T-helper 2 cell treated with Interferon-gamma antibody and Interleukin-4, amounts not matched to agents 5 μg/mL and 100 μg/mL, for 36 hours (primary cell): ENCODE data around the gene PCDHB1.

ENCODE experiments used
- DNase-seq: peaks from one replicate; pipeline ENCODE4 v3.0.0; 2021; ENCODE audit warnings: low spot score
- H3K27ac Mint-ChIP-seq: one replicate; pipeline ENCODE4 v1.8.0; 2021; ENCODE audit warnings: mild to moderate bottlenecking, mixed read lengths
- H3K27me3 Mint-ChIP-seq: one replicate; pipeline ENCODE4 v1.8.0; 2021; ENCODE audit warnings: low read depth, mixed read lengths
- H3K36me3 Mint-ChIP-seq: one replicate; pipeline ENCODE4 v1.8.0; 2021; ENCODE audit warnings: low read depth, mixed read lengths
- H3K4me1 Mint-ChIP-seq: one replicate; pipeline ENCODE4 v1.8.0; 2021; ENCODE audit warnings: low read depth, mixed read lengths
- H3K4me3 Mint-ChIP-seq: one replicate; pipeline ENCODE4 v1.8.0; 2022; ENCODE audit warnings: mild to moderate bottlenecking, moderate library complexity, mixed read lengths
- H3K9me3 Mint-ChIP-seq: one replicate; pipeline ENCODE4 v1.8.0; 2021; ENCODE audit warnings: mixed read lengths

The PCDHB1 gene, protein sequence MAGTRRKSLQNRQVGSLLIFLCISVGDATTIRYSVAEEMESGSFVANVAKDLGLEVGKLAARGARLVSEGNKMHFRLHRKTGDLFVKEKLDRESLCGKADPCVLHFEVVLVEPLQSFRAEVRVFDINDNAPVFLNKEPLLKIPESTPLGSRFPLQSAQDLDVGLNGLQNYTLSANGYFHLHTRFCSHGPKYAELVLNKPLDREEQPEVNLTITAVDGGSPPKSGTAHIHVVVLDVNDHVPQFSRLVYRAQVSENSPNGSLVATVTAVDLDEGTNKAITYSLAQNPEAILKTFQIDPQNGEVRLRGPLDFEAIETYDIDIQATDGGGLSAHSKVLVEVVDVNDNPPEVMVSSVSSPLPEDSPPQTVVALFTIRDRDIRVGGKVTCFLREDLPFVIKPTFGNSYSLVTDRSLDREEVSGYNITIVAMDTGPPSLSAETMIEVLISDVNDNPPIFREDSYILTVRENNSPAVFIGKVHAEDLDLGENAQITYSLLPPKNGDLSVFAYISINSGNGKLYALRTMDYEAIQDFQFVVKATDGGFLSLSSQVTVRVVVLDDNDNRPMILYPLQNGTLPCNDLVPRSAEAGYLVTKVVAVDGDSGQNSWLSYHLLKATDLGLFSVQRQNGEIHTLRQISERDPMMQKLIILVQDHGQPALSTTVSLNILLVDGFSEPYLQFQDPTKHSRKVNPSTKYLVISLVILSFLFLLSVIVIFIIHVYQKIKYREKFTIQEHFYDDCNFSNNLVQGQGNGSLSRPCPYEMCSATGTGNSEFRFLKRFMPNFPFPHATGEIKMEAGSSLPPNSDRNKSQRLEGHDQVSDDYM

DNA sequence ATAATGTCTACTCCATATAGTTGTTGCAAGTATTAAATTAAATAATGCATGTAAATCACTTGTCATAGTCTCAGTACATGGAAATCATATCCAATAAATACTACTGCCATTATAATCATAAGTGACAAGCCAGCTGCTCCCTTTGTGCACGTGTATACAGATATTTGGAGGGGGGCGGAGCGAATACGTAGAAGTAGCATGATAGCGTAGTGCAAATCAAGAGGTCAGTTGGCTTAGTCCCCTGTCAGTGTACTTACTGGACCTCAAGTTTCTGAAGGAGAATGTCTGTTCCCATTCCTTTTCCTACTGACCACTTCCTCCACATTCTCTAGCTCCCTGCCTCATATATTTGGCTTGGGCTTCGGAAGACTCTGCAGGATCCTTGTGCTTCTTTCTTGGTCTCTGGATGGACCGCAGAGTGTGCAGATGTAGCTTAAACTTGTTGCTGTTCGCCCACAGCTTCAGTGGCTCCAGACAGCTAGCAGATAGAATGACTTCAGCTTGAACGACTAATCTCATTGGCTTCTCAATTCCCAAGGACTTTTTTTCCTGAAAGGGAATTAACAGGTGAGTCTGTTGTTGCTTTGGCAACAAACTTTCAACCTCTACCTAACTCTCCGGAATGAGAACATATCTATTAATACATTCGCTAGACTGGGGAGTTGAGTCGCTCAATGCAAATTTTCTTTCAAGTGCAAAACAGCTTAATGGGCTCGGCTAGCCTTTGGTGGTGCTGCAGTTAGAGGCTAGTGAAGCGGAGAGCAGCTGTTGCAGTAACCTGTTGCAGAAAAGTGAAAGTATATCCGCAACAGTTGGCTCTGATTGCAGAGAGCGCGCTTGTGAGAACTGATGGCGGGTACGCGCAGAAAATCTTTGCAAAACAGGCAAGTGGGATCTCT is at the start of gene PCDHB1:
TSS of gene PCDHB1 (plus strand) at position 753 of the 899 bp plus-strand sequence. CDS start at position 850, 97 bp downstream.
- Mint-ChIP-seq H3K4me3 (no peak within 1 kb of the TSS), H3K36me3 (no peaks in the 10 kb centered on the region), H3K4me1 (no peaks in the 10 kb centered on the region), H3K27ac (no peak within 1 kb of the TSS), H3K27me3 (no peaks in the 10 kb centered on the region), H3K9me3 (peaks cover 18% of the 10 kb centered on the region)
- no peak for DNase-seq

DNA sequence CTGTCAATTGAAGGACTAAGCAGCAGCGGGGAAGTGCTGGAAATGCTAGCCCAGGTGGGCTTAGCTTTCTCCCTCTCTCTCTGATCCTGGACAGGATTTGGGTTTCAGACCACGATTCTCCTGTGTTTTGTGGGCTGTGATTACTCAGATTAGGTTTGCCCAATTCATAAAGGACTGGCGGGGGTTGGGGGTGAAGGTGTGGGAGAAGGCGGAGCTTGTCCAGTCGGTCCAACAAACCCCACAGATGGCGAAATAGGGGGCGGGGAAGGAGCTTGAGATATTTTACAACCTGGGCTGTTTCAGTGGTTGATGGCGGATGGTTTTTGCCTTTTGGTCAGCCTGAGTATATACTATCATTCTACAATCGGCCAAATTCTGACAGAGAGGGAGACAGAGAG is 49.7 kb upstream of the PCDHB1 start:
- H3K27me3 Mint-ChIP-seq, result peaks cover 9% of the 10 kb centered on the region
- H3K36me3 Mint-ChIP-seq, result no peaks in the 10 kb centered on the region
- H3K4me3 Mint-ChIP-seq, result no peak overlapping the region
- DNase-seq, result no peak
- H3K4me1 Mint-ChIP-seq, result no peaks in the 10 kb centered on the region
- H3K9me3 Mint-ChIP-seq, result no peaks in the 10 kb centered on the region
- H3K27ac Mint-ChIP-seq, result no peak overlapping the region

DNA sequence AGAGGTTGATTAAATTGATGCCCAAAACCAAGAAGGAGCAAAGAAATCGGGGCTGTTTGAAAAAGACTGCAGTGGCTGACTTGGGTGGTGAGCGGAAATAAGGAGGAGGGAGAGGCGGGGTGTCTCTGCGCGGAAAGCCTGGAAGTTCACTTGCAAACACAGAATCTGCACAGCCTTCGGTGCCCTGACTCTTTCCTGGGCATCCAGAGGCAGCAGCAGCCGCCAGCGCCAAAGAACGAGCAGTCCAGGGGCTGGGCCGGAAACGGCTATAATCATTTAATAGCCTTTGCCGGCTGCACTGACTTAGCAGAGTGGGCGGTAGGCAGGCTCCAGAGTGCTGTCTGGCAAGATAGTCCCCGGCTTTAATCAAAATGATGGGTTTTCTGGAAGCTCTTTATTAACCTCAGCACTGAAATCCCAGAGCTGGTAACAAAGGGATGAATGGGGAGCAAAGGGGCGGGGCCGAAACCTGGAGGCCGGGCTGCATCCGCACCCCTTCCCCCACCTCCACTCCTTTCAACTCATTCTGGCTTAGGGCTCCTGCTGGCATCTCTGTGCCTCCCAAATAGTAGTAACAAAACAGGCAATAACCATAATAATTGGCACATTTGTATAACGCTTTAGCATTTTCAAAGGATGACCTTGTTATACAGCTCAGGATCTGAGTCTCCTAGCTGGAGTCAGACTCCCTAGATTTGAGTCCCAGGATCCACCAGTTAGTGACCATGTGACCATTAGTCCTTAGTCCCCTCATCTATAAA is 49.1 kb upstream of the PCDHB1 start:
- no peaks in the 10 kb centered on the region for H3K36me3 Mint-ChIP-seq
- no peak for DNase-seq
- peaks cover 9% of the 10 kb centered on the region for H3K27me3 Mint-ChIP-seq
- no peaks in the 10 kb centered on the region for H3K9me3 Mint-ChIP-seq
- H3K4me3 Mint-ChIP-seq, result no peak overlapping the region
- no peaks in the 10 kb centered on the region for H3K4me1 Mint-ChIP-seq
- no peak overlapping the region for H3K27ac Mint-ChIP-seq

DNA sequence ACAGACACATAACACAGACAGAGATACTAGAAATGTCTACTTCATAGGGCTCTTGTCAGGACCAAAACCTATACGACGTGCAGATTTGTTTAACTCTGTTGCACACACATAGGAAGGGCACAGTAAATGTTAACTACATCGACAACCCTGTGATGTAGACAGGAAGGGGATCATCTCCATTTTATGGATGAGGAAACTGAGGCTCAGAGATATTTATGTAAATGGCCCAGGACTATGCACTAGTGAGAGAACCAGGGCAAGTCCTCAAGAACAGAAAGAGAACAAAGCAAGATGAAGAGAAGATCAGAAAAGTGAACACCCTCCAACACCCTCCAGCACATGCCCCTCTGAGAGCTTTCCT is 48.6 kb upstream of the PCDHB1 start:
- Mint-ChIP-seq H3K4me1 (no peaks in the 10 kb centered on the region), H3K27ac (no peak overlapping the region)

DNA sequence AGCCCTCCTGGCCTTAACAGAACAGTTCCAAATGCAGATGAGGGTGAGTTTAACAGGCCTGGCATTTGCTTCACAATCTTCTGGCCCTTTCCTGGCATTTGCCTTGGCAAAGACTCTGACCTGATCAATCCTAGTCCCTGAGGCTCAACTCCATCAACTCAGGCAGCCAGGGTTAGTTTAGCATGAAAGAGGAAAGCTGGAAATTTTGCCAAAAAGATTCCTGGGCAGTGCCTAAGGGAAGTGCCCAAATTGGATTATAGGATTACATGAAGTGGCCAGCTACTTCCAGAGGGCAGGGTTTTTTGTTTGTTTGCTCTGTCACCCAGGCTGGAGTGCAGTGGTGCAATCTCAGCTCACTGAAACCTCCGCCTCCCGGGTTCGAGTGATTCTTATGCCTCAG is 48.1 kb upstream of the PCDHB1 start:
- peaks cover 9% of the 10 kb centered on the region for H3K27me3 Mint-ChIP-seq
- H3K9me3 Mint-ChIP-seq, result no peaks in the 10 kb centered on the region

More for the DNA sequence above, 48.6 kb upstream of the PCDHB1 start:
- Mint-ChIP-seq H3K27me3 (peaks cover 9% of the 10 kb centered on the region), H3K4me3 (no peak overlapping the region), H3K36me3 (no peaks in the 10 kb centered on the region), H3K9me3 (no peaks in the 10 kb centered on the region)
- no peak for DNase-seq

DNA sequence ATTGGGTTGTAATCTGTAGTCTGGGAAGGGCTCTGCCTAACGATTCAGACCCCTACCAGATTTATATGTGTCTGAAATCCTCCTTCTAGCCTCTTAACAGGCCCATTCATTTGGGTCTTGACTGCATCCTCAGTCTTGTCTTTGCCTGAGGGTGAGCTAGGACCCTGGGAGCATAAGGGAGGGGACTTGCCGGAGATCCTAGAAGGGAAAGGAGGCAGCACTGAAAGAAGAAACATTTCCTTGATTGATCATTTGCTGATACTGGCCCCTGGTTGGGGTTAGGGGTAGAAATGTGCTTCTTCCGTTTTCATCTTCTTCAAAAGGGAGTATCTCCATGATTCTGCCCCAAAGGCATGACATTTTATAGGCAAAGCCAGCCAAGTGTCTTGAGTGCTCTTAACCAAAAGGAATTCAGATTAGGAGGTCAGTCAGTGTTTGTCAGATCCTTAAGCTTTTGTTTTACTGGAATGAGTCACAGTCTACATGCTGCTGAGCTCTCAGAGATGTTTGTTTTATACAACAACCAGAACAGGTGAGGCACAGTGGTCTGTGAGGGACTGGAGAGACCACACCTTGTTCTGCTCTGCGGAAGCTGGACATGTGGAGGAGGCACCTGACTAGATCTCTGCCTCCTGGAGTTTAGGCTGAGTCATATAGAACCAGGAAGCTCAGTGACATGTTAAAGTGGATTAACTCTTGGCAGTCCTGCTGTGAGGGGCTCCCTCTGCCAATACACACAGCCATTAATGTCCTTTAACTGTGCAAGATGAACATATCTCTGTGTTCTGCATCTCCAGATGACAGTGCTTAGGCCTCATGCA is 47.2 kb upstream of the PCDHB1 start:
- no peak overlapping the region for H3K4me3 Mint-ChIP-seq
- H3K9me3 Mint-ChIP-seq, result no peaks in the 10 kb centered on the region
- H3K4me1 Mint-ChIP-seq, result no peaks in the 10 kb centered on the region
- peaks cover 9% of the 10 kb centered on the region for H3K27me3 Mint-ChIP-seq
- H3K36me3 Mint-ChIP-seq, result no peaks in the 10 kb centered on the region
- no peak overlapping the region for H3K27ac Mint-ChIP-seq
- DNase-seq, result no peak

More for the DNA sequence above, 48.1 kb upstream of the PCDHB1 start:
- Mint-ChIP-seq H3K27ac (no peak overlapping the region), H3K4me1 (no peaks in the 10 kb centered on the region), H3K4me3 (no peak overlapping the region), H3K36me3 (no peaks in the 10 kb centered on the region)
- no peak for DNase-seq

DNA sequence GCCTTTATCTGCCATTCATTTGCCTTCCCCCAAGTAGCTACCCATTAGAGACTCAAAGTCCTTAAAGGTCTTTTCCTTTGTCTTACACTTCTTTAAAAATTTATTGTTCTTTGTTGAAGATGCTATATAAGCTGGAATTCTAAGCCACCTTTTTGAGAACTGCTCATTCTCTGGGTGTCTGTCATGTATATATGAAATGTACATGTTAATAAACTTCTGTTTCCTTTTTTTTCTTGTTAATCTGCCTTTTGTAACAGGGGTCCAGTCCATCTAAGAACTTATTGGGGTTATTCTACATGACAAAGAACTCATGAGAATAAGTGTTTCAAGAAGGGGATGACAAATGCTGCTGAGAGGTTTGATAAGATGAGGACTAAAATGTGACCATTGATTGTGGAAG is 43.4 kb upstream of the PCDHB1 start:
- H3K27me3 Mint-ChIP-seq, result no peaks in the 10 kb centered on the region
- H3K9me3 Mint-ChIP-seq, result no peaks in the 10 kb centered on the region
- no peak overlapping the region for H3K4me3 Mint-ChIP-seq
- H3K27ac Mint-ChIP-seq, result no peak overlapping the region
- no peaks in the 10 kb centered on the region for H3K36me3 Mint-ChIP-seq
- no peaks in the 10 kb centered on the region for H3K4me1 Mint-ChIP-seq
- no peak for DNase-seq

DNA sequence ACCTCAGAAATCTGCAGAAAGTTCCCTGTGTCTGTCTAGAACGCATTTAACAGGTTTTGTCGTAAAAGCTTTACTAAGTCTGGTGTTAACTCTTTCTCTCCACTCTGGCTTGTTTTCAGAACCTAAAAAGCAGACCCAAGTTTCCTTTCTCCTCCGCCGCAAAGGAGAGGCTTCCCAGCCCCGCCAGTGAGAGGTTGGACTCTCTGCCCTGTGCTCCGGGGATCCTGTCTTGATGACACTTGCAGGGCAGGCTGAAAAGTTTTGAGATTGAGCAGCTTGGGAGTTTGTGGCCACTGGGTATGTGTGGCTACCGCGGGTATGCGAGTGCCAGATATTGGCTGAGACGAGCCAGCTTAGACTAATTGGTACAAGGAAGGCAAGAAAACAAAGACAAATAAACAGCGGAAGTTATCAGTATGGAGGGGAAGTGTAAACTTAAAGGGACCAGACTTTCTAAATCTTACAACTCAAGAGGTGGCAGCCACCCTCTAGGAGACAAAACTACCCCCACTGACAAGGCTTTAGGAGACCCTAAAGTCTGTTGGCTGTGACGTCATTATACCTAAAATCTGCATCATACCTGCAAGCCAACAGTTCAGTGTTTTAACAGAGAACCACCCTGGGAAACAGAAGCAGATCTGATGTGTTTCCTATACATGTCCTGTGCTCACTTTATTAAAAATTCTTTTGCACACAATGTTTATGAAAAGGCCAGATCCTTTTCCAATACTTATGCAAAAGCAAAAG is 41.0 kb upstream of the PCDHB1 start:
- no peak overlapping the region for H3K4me3 Mint-ChIP-seq
- no peaks in the 10 kb centered on the region for H3K9me3 Mint-ChIP-seq
- no peak for DNase-seq
- H3K4me1 Mint-ChIP-seq, result no peaks in the 10 kb centered on the region
- H3K36me3 Mint-ChIP-seq, result no peaks in the 10 kb centered on the region
- no peaks in the 10 kb centered on the region for H3K27me3 Mint-ChIP-seq
- no peak overlapping the region for H3K27ac Mint-ChIP-seq

DNA sequence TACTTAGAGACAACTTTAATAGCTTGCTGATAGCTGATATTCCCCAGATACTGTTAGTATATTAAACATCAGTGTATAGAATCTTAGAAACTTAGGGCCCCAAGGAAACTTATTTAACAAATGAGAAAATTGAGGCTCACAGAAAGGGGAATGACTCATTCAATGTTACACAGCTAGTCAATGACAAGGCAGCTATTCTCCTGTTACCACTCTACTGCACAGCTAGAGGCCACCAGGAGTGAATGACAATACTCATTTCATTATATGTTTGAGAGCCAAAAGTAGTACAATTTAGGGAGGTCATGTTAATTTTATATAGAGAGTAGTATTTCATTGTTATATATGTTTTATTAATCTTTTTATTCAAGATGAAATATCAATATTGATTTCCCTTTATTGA is 33.2 kb upstream of the PCDHB1 start:
- Mint-ChIP-seq H3K4me3 (no peak overlapping the region), H3K36me3 (no peaks in the 10 kb centered on the region), H3K27me3 (no peaks in the 10 kb centered on the region), H3K27ac (no peak overlapping the region), H3K4me1 (no peaks in the 10 kb centered on the region), H3K9me3 (peaks cover 4% of the 10 kb centered on the region)
- no peak for DNase-seq

DNA sequence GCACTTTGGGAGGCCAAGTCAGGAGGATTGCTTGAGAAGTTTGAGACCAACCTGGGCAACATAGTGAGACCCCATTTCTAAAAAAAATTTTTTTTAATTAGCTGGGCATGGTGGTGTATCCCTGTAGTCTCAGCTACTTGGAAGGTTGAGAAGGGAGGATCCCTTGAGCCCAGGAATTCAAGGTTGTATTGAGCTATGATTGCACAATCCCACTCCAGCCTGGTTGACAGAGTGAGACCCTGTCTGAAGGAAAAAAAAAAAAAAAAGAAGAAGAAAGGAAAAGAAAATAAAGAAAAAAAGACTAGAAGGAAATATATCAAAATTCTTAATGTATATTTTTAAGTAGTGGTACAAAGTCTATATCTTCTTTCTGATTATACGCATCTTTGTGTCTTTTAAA is 28.8 kb upstream of the PCDHB1 start:
- no peak for DNase-seq
- Mint-ChIP-seq H3K36me3 (no peaks in the 10 kb centered on the region), H3K27ac (no peak overlapping the region), H3K9me3 (peaks cover 13% of the 10 kb centered on the region), H3K27me3 (no peaks in the 10 kb centered on the region), H3K4me1 (no peaks in the 10 kb centered on the region), H3K4me3 (no peak overlapping the region)

DNA sequence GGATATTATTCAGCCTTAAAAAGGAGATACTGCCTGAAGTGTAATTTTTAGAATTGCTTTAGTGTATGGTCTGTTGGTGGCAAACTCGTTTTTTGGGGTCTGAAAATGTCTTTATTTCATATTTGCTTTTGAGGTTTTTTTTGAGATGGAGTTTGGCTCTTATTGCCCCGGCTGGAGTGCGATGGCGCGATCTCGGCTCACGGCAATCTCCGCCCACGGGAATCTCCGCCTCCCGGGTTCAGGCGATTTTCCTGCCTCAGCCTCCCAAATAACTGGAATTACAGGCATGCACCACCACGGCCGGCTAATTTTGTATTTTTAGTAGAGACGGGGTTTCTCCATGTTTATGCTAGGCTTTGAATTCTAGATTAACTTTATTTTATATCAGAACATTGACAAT is 20.2 kb upstream of the PCDHB1 start:
- H3K4me1 Mint-ChIP-seq, result no peaks in the 10 kb centered on the region
- no peak overlapping the region for H3K4me3 Mint-ChIP-seq
- H3K9me3 Mint-ChIP-seq, result no peaks in the 10 kb centered on the region
- DNase-seq, result no peak
- no peaks in the 10 kb centered on the region for H3K27me3 Mint-ChIP-seq
- no peak overlapping the region for H3K27ac Mint-ChIP-seq
- no peaks in the 10 kb centered on the region for H3K36me3 Mint-ChIP-seq

DNA sequence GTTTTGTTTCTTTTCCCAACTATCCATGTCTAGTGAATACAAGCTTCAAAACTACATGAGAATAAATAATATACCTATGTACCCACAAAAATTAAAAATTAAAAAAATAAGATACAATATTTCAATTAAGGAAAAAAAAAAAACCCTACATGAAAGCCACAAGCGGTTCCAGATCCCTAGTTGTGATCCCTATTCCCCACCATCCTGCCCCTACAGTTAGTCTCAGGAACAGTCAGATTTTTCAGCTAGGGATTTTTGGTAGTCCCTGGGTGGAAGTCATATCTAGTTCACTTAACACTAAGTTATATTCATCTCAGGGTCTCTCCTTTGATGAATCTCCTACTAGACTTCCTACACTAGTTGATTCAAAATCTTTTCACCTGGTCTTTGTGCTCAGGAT is 18.5 kb upstream of the PCDHB1 start:
- Mint-ChIP-seq H3K36me3 (no peaks in the 10 kb centered on the region), H3K4me3 (no peak overlapping the region), H3K27ac (no peak overlapping the region), H3K9me3 (no peaks in the 10 kb centered on the region), H3K4me1 (no peaks in the 10 kb centered on the region), H3K27me3 (no peaks in the 10 kb centered on the region)
- DNase-seq, result no peak
